MM.1S (cell line): Measurements from ENCODE around the gene PYGB.

ENCODE experiments used
- DNase-seq: peaks from one replicate; pipeline ENCODE4 v3.0.0-alpha.2; 2015
- H2AFZ ChIP-seq: fragments of 300-600 bp; sonication (generic); 2 replicates; pipeline ENCODE4 v1.6.0; 2016; ENCODE audit warnings: antibody characterized with exemption, low read length
- H3F3A ChIP-seq: fragments of 300-600 bp; sonication (generic); 2 replicates; pipeline ENCODE4 v1.6.1; 2016; ENCODE audit warnings: mild to moderate bottlenecking, antibody characterized with exemption, low read length, moderate library complexity, mixed read lengths; ENCODE audit not compliant: insufficient read depth
- H3K27ac ChIP-seq: fragments of 300-600 bp; sonication (generic); 2 replicates; pipeline ENCODE4 v1.5.1; 2016; ENCODE audit warnings: mild to moderate bottlenecking, low read length
- H3K27me3 ChIP-seq: fragments of 300-600 bp; sonication (generic); replicated peaks from 2 replicates; pipeline ENCODE4 v1.6.0; 2016; ENCODE audit warnings: low read length; ENCODE audit not compliant: insufficient read depth
- H3K36me3 ChIP-seq: fragments of 300-600 bp; sonication (generic); replicated peaks from 2 replicates; pipeline ENCODE4 v1.6.1; 2016; ENCODE audit warnings: mild to moderate bottlenecking, low read length, mixed read lengths; ENCODE audit not compliant: insufficient read depth
- H3K4me1 ChIP-seq: fragments of 300-600 bp; sonication (generic); 2 replicates; pipeline ENCODE4 v1.6.1; 2016; ENCODE audit warnings: low read length, mixed read lengths
- H3K4me2 ChIP-seq: fragments of 300-600 bp; sonication (generic); 2 replicates; pipeline ENCODE4 v1.6.0; 2016; ENCODE audit warnings: low read depth, low read length
- H3K4me3 ChIP-seq: fragments of 300-600 bp; sonication (generic); 2 replicates; pipeline ENCODE4 v1.5.1; 2016; ENCODE audit warnings: low read length, mixed read lengths
- H3K79me2 ChIP-seq: fragments of 300-600 bp; sonication (generic); 2 replicates; pipeline ENCODE4 v1.6.1; 2016; ENCODE audit warnings: mixed run types, low read length, mixed read lengths
- H3K9ac ChIP-seq: fragments of 300-600 bp; sonication (generic); 2 replicates; pipeline ENCODE4 v1.6.1; 2016; ENCODE audit warnings: low read length, mixed read lengths
- H3K9me2 ChIP-seq: fragments of 300-600 bp; sonication (generic); replicated peaks from 2 replicates; pipeline ENCODE4 v1.6.1; 2016; ENCODE audit warnings: mild to moderate bottlenecking, low read length, mixed read lengths; ENCODE audit not compliant: insufficient read depth
- H3K9me3 ChIP-seq: fragments of 300-600 bp; sonication (generic); replicated peaks from 2 replicates; pipeline ENCODE4 v1.6.1; 2016; ENCODE audit warnings: mild to moderate bottlenecking, low read length, mixed read lengths; ENCODE audit not compliant: insufficient read depth
- H4K20me1 ChIP-seq: fragments of 300-600 bp; sonication (generic); 2 replicates; pipeline ENCODE4 v1.6.1; 2016; ENCODE audit warnings: mild to moderate bottlenecking, low read length, moderate library complexity, mixed read lengths; ENCODE audit not compliant: insufficient read depth
- EZH2 ChIP-seq: fragments of 300-600 bp; sonication (generic); optimal IDR thresholded peaks from 2 replicates; pipeline ENCODE3; 2017; ENCODE audit warnings: low read depth, mild to moderate bottlenecking, antibody characterized with exemption, low read length, mixed read lengths
- EZH2phosphoT487 ChIP-seq: fragments of 300-600 bp; sonication (generic); IDR thresholded peaks from 2 replicates; pipeline ENCODE4 v1.6.1; 2018; ENCODE audit warnings: antibody characterized with exemption, low read length
- TF ChIP-seq, protein P1 (sequence below): fragments of 300-600 bp; sonication (generic); IDR thresholded peaks from 2 replicates; pipeline ENCODE4 v1.5.1; 2016; ENCODE audit warnings: antibody characterized with exemption, low read length, mixed read lengths

Gene PYGB

DNA sequence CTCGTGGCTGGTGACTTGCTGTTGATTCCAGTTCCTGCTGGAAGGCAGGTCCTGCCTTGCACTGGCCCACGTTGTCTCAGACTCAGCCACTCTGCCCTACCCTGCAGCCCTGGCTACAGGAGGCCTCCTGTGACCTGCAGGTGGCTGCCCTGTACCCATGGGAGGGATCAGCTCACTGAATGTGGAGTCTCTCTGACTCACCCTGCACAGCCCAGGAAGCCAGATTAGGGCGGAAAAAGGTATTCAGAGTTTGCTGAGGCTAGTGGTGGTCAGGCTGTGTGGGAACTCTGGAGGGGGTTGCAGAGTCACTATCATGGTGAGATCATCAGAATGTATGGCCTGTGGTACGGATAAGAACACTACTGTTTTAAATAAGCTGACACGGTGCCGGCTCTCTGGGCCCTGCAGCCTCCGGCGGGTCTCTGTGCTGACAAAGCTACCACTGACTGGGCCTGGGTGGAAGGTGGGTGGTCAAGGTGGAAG lies 24.7 kb upstream of the PYGB start:
- no peaks in the 10 kb centered on the region for H3K27me3 ChIP-seq
- TF ChIP-seq, protein P1, sequence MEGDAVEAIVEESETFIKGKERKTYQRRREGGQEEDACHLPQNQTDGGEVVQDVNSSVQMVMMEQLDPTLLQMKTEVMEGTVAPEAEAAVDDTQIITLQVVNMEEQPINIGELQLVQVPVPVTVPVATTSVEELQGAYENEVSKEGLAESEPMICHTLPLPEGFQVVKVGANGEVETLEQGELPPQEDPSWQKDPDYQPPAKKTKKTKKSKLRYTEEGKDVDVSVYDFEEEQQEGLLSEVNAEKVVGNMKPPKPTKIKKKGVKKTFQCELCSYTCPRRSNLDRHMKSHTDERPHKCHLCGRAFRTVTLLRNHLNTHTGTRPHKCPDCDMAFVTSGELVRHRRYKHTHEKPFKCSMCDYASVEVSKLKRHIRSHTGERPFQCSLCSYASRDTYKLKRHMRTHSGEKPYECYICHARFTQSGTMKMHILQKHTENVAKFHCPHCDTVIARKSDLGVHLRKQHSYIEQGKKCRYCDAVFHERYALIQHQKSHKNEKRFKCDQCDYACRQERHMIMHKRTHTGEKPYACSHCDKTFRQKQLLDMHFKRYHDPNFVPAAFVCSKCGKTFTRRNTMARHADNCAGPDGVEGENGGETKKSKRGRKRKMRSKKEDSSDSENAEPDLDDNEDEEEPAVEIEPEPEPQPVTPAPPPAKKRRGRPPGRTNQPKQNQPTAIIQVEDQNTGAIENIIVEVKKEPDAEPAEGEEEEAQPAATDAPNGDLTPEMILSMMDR, result no peak
- no peak for TF ChIP-seq EZH2phosphoT487
- TF ChIP-seq EZH2, result no peak
- no peaks in the 10 kb centered on the region for H3K79me2 ChIP-seq
- no peak overlapping the region for H2AFZ ChIP-seq
- 0 out of 2 replicates have a peak, but pooled peaks cover 4% of the 10 kb centered on the region for H3K36me3 ChIP-seq
- no peak for DNase-seq
- H3K9me2 ChIP-seq, result no peaks in the 10 kb centered on the region
- no peak overlapping the region for H3K4me2 ChIP-seq
- H3K4me3 ChIP-seq, result no peak overlapping the region
- H3K27ac ChIP-seq, result no peak overlapping the region
- no peaks in the 10 kb centered on the region for H3K9me3 ChIP-seq
- H3K4me1 ChIP-seq, result no peaks in the 10 kb centered on the region
- H3K9ac ChIP-seq, result no peak overlapping the region
- no peaks in the 10 kb centered on the region for H3F3A ChIP-seq
- H4K20me1 ChIP-seq, result no peaks in the 10 kb centered on the region

GRCh38 chr20:25223765-25224720 lies 23.8 kb upstream of the PYGB start:
- no peaks in the 10 kb centered on the region for H3K4me1 ChIP-seq
- TF ChIP-seq, protein P1, result no peak
- TF ChIP-seq EZH2 (no peak), EZH2phosphoT487 (no peak)
- H3K4me3 ChIP-seq, result no peak overlapping the region
- no peak overlapping the region for H2AFZ ChIP-seq
- no peaks in the 10 kb centered on the region for H3K9me2 ChIP-seq
- H3K79me2 ChIP-seq, result no peaks in the 10 kb centered on the region
- no peaks in the 10 kb centered on the region for H4K20me1 ChIP-seq
- H3K9me3 ChIP-seq, result no peaks in the 10 kb centered on the region
- H3K9ac ChIP-seq, result no peak overlapping the region
- no peaks in the 10 kb centered on the region for H3K27me3 ChIP-seq
- H3K36me3 ChIP-seq, result 0 out of 2 replicates have a peak, but pooled peaks cover 4% of the 10 kb centered on the region
- no peak overlapping the region for H3K27ac ChIP-seq
- H3F3A ChIP-seq, result no peaks in the 10 kb centered on the region
- H3K4me2 ChIP-seq, result no peak overlapping the region
- DNase-seq, result no peak

GRCh38 chr20:25224941-25225340 lies 22.9 kb upstream of the PYGB start:
- H2AFZ ChIP-seq, result no peak overlapping the region
- H3K27ac ChIP-seq, result no peak overlapping the region
- no peak overlapping the region for H3K4me3 ChIP-seq
- no peaks in the 10 kb centered on the region for H3K27me3 ChIP-seq
- no peaks in the 10 kb centered on the region for H3F3A ChIP-seq
- H3K9ac ChIP-seq, result no peak overlapping the region
- H3K36me3 ChIP-seq, result 0 out of 2 replicates have a peak, but pooled peaks cover 4% of the 10 kb centered on the region
- H3K79me2 ChIP-seq, result no peaks in the 10 kb centered on the region
- H3K9me3 ChIP-seq, result no peaks in the 10 kb centered on the region
- no peaks in the 10 kb centered on the region for H3K4me1 ChIP-seq
- H3K4me2 ChIP-seq, result no peak overlapping the region
- TF ChIP-seq, protein P1, result no peak
- TF ChIP-seq EZH2phosphoT487 (no peak), EZH2 (no peak)
- DNase-seq, result no peak
- no peaks in the 10 kb centered on the region for H3K9me2 ChIP-seq
- no peaks in the 10 kb centered on the region for H4K20me1 ChIP-seq
